Ureter (tissue), 1 donor: ENCODE results near the gene LRRC7. TPM values are rescaled to one million over a fixed set of nuclear protein-coding genes. Genes with fewer than 3 reads are reported as not detected.
A peak's percentile ranks its signal among the peaks of the same experiment; 100 is the strongest.
"Not testable (repeated sequence)": the region's sequence is repeated elsewhere in the genome, so short reads cannot be mapped to it uniquely, and the experiment has no call there.

Experiments
- DNase-seq: peaks from one replicate; pipeline ENCODE4 v3.0.0-alpha.2; 2020; ENCODE audit warnings: low spot score
- total RNA-seq: library from RNA; stranded (reverse); gene quantifications from one replicate; pipeline ENCODE4 v1.2.4, GENCODE V29; 2023
- donor health status: DM: yes; HTN: yes; CAD: no.

Gene LRRC7
- total RNA-seq, 1 donor from 2014 or later = 2.4 TPM

- no peak for DNase-seq
Observed at GRCh38 chr1:70039485-70039884, 471.8 kb downstream of the LRRC7 start.

GRCh38 chr1:70041317-70042045 is 473.8 kb downstream of the LRRC7 start:
- DNase-seq = no peak

- DNase-seq = no peak
Observed at GRCh38 chr1:70042090-70042731, 474.5 kb downstream of the LRRC7 start.

DNA sequence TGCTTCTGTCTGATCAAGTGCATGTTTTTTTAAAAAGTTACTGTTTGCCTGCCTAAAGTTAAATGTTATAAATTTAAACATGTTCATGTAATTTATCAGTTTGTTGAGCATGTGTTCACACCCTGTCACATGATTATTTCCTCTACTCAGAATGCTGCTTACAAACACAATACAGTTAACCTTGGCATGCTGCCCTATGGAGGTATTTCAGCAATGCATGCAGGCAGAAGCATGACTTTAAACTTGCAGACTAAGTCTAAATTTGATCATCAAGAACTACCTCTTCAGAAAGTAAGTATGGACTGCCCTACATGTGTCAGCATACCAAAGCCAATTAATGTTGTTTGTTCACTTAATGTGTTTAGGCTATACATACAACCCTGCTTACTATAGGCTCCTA is 476.1 kb downstream of the LRRC7 start:
- no peak for DNase-seq

GRCh38 chr1:70044832-70045231 is 477.1 kb downstream of the LRRC7 start:
- no peak for DNase-seq

- DNase-seq = not testable (repeated sequence)
Observed at GRCh38 chr1:70045581-70045980, 477.9 kb downstream of the LRRC7 start.

DNA sequence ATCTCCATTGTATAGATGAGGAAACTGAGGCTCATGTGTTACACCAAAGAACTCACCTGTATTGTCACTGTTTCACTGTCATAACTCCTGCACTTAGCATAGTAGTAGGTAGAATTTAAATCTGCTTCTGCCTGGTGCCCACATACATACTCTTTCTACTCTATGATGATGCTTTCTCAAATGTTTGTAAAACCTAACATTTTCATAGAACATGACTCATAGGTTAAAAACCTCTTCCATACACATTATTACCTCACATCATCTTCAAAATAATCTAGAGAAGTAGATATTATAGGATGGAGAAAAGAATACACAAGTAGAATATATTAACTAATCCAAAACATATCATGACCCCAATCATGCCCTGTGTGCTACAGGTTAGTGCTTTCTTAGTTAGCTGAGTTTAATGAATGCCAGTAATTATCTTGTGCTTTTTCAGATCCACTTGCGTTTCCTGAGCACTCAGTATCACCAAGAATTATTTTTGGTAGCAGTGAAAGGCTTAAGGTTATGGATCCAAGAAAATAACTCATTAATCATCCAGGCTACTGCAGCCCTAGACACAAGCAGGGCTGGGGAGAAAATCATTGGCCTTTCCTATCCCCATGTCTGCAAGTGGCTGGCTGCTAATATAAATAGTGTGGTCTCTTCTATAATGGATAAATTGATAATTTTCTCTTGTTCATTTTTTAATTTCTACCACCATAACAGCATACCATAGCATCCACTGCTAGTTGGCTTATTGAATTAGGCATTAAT is 480.8 kb downstream of the LRRC7 start:
- DNase-seq = no peak

DNA sequence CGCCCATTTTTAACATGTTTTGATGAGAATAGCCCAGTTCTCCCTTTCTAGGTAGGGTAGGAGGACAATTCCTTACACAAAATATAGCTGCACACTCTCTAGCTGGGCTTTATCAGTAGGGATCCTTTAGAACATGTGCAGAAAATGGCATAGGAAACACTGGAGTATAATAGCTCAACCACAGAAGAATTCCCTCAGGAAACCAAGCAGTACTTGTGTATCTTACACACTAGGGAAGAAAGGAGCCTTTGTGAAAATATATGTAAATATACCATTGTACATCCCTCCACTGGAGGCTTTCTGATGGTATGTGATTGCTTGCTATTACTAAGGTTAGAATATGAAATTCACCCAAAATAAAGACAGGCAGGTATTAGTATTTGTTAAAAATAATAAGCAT is 484.2 kb downstream of the LRRC7 start:
- DNase-seq = no peak

DNA sequence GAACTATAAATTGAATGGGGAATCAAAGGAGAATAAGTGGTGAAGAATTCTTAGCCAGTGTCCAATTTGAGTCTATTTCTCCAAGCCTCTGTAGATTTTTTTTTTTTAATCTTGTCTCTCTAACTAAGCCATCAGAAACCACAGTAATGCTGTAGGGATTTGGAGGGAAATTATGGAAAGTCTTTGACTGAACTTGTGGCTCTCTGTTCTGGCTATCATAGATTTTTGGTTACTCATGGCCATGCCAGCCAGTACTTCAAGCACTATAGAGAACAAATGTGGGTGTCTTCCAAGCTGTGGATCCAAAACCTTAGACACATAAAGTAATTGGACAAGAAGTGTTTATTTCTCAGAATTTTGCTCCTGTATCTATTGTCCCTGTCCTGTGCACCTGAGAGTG is 489.8 kb downstream of the LRRC7 start:
- DNase-seq = no peak

GRCh38 chr1:70061231-70061630 is 493.5 kb downstream of the LRRC7 start:
- DNase-seq = no peak

DNA sequence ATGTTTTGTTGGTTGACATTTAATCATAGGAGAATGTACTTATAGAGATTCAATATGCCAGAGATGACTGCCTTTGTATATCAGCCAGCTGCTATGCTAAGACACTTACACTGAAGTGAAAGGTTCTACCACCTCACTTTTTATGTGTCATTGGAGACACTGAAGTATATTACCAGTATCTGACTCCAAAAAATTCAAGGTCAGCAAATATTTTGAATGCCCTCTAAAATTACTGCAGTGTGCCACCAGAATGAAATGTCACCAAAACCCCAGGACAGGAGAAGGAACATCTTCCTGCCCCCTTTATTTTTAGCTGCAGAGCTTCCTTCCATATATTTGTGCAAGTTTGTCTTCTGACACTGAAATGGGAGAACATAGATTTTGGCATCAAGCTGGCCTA is 496.1 kb downstream of the LRRC7 start:
- no peak for DNase-seq

DNA sequence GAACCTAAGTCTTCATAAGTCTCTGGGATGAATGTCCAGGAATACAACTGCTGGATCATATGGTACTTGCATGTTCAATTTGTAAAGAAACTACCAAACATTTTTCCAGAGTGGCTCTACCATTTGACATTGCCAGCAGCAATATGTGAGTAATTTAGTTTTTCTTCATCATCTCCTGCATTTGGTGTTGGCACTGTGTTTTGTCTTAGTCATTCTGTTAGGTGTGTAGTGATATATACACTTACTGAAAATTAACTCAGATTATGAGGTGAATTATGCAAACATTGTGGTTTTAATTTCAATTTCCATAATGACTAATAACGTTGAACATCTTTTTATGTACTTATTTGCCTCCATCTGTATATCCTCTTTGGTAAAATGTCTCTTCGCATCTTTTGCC is 499.0 kb downstream of the LRRC7 start:
- no peak for DNase-seq

GRCh38 chr1:70071601-70072000 is 503.9 kb downstream of the LRRC7 start:
- peak; percentile 55 for DNase-seq

GRCh38 chr1:70072231-70072751 is 504.6 kb downstream of the LRRC7 start:
- no peak for DNase-seq

DNA sequence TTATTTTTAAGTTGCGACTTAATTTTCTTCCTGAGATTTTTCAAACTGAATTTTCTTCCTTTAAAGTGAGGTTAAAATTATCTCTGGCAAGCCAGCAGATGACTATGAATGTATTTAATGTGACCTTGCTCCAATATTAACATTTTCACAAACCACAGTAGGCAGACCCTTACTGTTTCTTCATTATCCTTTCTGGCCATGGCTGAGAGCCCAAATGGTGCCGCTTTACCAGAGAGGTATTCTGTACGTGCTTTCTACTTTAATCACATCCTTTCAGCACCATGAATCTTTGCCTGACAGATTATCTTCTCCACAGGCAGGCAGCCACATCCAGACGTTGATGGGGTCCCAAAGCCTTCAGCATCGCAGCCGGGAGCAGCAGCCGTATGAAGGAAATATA is 508.0 kb downstream of the LRRC7 start:
- DNase-seq = no peak

DNA sequence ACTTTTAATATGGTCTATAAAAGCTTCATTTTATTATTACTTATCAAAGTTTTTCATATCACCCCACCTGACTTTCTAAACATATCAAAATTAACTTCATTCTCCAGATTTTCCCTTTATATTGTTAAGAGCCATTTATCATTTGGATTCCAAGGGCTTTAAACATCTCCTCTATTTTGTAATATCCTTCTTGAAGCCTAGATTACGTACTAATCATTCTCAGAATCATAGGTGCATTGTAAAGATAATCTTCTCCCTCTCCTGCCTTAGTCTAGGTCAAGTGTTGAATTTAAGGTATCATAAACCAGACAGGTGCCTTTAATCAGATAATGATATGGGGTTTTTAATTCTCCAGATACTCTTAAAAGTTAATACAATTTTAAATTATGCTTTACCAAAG is 509.3 kb downstream of the LRRC7 start:
- no peak for DNase-seq

- DNase-seq = no peak
Observed at GRCh38 chr1:70079546-70079945, 511.8 kb downstream of the LRRC7 start.

DNA sequence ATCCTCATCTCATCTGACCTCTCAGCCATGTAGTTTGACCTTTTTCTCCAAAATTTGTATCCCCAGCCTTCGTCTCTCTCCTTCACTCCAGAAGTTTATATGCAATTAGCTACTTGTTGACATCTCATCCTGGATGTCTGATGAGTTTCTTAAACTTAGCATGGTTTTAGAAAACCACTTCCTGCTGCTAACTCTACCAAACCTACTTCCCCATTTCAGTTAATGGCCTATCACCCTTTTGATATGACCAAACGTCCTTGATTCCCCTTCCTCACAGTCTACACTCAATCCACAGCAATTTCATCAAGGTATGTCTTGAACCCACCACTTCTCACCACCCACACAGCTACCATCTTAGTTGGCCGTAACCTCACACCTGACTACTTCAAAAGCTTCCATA is 515.8 kb downstream of the LRRC7 start:
- DNase-seq = no peak

DNA sequence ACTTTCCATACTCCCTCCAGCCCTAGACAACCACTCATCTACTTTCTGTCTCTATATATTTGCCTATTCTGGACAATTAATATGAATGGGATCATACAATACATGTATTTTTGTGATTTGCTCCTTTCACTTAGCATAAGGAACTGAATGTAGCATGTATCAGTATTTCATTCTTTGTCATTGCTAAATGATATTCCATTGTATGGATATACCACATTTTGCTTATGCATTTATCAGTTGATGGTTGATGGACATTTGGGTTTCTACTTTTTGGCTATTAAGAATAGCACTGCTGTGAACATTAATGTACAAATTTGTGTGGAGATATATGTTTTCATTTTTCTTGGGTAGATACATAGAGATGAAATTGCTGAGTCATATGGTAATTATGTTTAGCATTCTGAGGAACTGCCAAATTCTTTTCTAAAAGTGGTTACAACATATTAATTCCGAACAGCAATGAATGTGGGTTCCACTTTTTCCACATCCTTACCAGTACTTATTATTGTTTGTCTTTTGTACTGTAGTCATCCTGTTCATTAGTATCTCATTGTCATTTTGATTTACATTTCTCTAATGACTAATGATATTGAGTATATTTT is 516.7 kb downstream of the LRRC7 start:
- no peak for DNase-seq

- DNase-seq = no peak
Observed at GRCh38 chr1:70085521-70085920, 517.8 kb downstream of the LRRC7 start.

DNA sequence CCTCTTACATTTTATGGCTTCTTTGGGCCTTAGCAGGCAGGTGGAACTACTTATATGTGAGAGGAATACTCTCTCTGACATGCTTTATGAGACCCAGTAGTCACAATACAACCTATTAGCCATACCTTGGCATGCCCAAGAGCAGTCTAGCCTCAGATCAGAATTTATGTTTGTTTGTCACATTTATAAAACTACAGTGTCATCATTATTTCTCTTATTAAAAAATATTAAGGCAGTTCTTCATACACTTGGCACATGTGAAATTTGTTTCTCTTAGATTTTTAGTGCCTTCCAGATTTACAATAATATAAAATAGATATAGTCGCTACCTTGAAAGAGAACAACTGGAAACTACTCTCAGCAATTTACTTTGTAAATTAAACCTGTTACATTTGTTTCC is 519.2 kb downstream of the LRRC7 start:
- no peak for DNase-seq

DNA sequence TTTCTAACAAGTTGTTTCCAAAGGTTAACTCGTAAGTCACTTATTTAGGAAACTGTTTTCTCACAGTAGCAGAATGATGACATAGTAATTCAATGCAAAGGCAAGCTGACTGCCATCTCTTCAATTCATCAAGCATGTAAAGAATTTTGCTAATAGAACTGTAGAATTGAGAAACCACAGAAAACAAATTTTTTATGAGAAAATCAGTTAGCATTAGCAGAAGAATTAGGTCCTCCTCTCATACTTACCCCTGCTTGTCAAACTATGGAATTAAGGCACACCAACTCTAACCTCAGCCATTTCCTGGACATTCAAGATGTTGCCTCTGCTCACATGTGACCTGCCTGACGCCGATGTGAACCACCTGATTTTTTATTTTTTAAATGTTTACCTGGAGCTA is 522.4 kb downstream of the LRRC7 start:
- DNase-seq = no peak
